Prostate gland (tissue), 2 donors: Measurements from ENCODE around the gene CDK5RAP1.

Experiments used
- POLR2A ChIP-seq: fragments of 450-650 bp; IDR thresholded peaks from one replicate; pipeline ENCODE4 v1.6.1; 2016; ENCODE audit warnings: antibody characterized with exemption, mild to moderate bottlenecking
- TF ChIP-seq, protein P1 (sequence below), 4 experiments: fragments of 200-600 bp in 2 of 4; fragments of 450-650 bp in 2 of 4; sonication (generic) in 2 of 4; IDR thresholded peaks; 1 replicate in 3 of 4; 2 replicates in 1 of 4; pipeline ENCODE4 v1.5.1; 2016 to 2019; ENCODE audit warnings: antibody characterized with exemption in 4 of 4, mild to moderate bottlenecking in 2 of 4, moderate library complexity in 2 of 4

DNA sequence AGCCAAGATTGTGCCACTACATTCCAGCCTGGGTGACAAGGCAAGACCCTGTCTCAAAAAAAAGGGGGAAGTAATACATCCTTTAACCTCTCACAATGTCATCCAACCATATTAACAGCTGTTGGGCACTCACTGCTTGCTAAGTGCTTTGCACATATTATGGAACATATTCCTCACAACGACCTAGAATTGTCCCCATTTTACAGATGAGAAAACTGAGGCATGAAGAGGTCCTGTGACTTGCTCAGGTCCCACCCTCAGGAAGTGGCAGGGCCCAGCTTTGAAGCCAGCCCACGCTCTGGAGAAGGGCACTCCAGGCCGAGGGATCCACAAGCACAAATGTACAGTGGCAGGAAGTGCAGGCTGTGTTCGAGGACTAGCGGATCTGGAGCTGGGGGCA lies 85.0 kb downstream of the CDK5RAP1 start:
- TF ChIP-seq, protein P1, sequence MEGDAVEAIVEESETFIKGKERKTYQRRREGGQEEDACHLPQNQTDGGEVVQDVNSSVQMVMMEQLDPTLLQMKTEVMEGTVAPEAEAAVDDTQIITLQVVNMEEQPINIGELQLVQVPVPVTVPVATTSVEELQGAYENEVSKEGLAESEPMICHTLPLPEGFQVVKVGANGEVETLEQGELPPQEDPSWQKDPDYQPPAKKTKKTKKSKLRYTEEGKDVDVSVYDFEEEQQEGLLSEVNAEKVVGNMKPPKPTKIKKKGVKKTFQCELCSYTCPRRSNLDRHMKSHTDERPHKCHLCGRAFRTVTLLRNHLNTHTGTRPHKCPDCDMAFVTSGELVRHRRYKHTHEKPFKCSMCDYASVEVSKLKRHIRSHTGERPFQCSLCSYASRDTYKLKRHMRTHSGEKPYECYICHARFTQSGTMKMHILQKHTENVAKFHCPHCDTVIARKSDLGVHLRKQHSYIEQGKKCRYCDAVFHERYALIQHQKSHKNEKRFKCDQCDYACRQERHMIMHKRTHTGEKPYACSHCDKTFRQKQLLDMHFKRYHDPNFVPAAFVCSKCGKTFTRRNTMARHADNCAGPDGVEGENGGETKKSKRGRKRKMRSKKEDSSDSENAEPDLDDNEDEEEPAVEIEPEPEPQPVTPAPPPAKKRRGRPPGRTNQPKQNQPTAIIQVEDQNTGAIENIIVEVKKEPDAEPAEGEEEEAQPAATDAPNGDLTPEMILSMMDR (IDR thresholded peaks at IDR 0.05), result no peak
- TF ChIP-seq POLR2A, result no peak
